ENCODE data around the gene COL6A1. TPM values are rescaled to one million over a fixed set of nuclear protein-coding genes. Genes with fewer than 3 reads are reported as not detected.

COL6A1 gene
- total RNA-seq, 1 donor from 2014 or later, result 137 TPM

DNA sequence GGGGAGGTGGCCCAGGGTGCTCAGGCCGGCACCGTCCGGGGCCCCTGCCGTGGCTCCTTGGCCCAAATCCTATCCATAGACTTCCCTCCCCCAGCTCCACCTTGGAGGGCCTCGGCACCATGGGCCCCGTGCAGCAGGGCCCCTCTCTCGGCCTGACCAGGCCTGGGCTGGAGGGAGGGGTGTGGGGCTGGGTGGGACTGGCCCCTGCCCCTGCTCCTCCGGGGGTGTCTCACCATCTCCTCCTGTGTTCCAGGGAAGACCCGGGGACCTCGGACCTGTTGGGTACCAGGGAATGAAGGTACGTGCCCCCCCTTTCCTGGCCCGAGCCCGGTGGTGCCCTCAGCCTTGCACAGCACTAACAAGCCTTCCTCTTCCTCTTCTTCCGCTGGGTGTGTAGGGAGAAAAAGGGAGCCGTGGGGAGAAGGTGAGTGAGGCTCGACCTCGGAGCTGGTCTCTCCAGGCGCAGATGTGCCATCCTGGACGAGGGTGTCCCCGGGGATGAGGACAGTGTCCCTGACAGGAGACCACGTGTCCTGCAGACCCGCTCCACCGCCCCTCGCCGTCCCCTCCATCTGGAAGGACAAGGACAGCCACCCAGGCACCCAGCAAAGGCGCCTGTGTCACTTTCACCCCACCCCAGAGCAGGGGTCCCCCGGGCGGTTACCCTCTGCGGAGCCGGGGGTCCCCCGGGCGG lies 7.9 kb downstream of the COL6A1 start:
- Mint-ChIP-seq H3K9me3 (ENCODE audit: low read depth) (no peaks in the 10 kb centered on the region), H3K4me1 (ENCODE audit: low read depth) (no peaks in the 10 kb centered on the region), H3K4me3 (ENCODE audit: low read depth) (no peak overlapping the region), H3K27ac (no peak overlapping the region), H3K36me3 (ENCODE audit: insufficient read depth) (peaks cover 9% of the 10 kb centered on the region), H3K27me3 (no peaks in the 10 kb centered on the region)
- DNase-seq (ENCODE audit: low spot score, unreplicated experiment), result no peak
- TF ChIP-seq, protein P1, sequence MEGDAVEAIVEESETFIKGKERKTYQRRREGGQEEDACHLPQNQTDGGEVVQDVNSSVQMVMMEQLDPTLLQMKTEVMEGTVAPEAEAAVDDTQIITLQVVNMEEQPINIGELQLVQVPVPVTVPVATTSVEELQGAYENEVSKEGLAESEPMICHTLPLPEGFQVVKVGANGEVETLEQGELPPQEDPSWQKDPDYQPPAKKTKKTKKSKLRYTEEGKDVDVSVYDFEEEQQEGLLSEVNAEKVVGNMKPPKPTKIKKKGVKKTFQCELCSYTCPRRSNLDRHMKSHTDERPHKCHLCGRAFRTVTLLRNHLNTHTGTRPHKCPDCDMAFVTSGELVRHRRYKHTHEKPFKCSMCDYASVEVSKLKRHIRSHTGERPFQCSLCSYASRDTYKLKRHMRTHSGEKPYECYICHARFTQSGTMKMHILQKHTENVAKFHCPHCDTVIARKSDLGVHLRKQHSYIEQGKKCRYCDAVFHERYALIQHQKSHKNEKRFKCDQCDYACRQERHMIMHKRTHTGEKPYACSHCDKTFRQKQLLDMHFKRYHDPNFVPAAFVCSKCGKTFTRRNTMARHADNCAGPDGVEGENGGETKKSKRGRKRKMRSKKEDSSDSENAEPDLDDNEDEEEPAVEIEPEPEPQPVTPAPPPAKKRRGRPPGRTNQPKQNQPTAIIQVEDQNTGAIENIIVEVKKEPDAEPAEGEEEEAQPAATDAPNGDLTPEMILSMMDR (IDR thresholded peaks at IDR 0.05; ENCODE audit: unreplicated experiment), result no peak

DNA sequence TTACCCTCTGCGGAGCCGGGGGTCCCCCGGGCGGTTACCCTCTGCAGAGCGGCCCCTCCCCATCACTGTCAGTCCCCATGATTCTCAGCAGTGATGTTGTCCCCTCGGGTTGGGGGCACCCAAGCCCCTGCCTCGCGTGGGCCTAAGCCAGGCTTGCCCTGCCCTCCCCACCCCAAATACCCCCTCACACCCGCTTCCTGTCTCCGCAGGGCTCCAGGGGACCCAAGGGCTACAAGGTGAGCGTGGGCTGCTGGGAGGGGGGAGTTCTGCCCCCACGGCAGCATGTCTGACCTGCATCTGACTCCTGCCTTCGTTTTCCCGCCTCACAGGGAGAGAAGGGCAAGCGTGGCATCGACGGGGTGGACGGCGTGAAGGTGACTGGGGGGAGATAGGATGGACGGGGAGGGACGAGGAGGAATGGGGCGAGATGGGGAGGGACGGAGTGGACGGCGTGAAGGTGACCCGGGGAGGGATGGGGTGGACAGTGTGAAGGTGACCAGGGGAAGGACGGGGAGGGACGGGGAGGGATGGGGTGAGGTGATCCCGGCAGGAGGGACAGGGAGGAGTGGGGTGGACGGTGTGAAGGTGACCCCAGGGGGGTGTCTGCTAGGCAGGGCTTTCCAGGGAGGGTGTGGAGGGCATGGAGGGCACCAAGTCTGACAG lies 8.6 kb downstream of the COL6A1 start:
- H3K36me3 Mint-ChIP-seq (ENCODE audit: insufficient read depth), result peaks cover 3% of the 10 kb centered on the region
- DNase-seq (ENCODE audit: low spot score, unreplicated experiment), result no peak
- TF ChIP-seq, protein P1 (IDR thresholded peaks at IDR 0.05; ENCODE audit: unreplicated experiment), result no peak
- H3K27me3 Mint-ChIP-seq, result no peaks in the 10 kb centered on the region
- no peak overlapping the region for H3K27ac Mint-ChIP-seq
- no peak overlapping the region for H3K4me3 Mint-ChIP-seq (ENCODE audit: low read depth)
- no peaks in the 10 kb centered on the region for H3K9me3 Mint-ChIP-seq (ENCODE audit: low read depth)
- peaks cover under 1% of the 10 kb centered on the region for H3K4me1 Mint-ChIP-seq (ENCODE audit: low read depth)

DNA sequence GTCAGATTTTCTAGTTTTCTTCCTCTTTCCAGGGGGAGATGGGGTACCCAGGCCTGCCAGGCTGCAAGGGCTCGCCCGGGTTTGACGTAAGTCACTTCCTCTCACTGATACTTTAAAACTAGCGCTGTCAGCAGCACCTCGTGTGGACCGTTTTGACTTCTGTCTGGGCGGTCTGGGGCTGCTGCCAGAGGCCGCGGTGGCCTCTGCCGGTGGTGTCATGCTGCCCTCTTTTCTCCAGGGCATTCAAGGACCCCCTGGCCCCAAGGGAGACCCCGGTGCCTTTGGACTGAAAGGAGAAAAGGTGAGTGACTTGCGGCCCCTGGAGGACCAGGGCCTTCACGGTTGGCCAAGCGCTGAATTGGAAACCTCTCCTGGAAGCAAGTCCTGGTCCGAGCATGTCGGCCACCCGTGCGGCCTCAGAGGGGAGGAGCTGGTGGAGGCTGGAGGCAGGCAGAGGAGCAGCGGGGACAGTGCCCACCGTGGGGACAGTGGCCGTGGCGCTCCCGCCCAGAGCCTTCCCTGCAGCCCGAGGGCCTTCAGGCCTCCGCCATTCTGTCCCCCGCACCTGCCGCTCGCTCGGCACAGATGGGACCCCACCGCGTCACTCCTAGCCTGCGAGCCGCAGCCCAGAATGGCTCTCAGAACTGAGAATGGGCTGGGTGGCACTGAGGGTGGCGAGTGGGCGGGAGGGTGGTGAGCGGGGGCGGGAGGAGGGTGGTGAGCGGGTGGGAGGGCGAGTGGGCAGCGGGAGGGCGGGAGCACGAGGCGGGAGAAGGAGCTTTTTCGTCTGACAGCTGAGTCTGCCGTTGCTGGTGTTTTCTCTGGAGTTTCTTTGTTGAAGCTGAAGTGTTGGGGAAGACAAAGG lies 9.4 kb downstream of the COL6A1 start:
- TF ChIP-seq, protein P1 (IDR thresholded peaks at IDR 0.05; ENCODE audit: unreplicated experiment), result no peak
- H3K4me1 Mint-ChIP-seq (ENCODE audit: low read depth), result peaks cover 2% of the 10 kb centered on the region
- H3K36me3 Mint-ChIP-seq (ENCODE audit: insufficient read depth), result peaks cover 3% of the 10 kb centered on the region
- DNase-seq (ENCODE audit: low spot score, unreplicated experiment), result no peak
- no peak overlapping the region for H3K4me3 Mint-ChIP-seq (ENCODE audit: low read depth)
- H3K27ac Mint-ChIP-seq, result no peak overlapping the region
- no peaks in the 10 kb centered on the region for H3K27me3 Mint-ChIP-seq
- H3K9me3 Mint-ChIP-seq (ENCODE audit: low read depth), result no peaks in the 10 kb centered on the region

DNA sequence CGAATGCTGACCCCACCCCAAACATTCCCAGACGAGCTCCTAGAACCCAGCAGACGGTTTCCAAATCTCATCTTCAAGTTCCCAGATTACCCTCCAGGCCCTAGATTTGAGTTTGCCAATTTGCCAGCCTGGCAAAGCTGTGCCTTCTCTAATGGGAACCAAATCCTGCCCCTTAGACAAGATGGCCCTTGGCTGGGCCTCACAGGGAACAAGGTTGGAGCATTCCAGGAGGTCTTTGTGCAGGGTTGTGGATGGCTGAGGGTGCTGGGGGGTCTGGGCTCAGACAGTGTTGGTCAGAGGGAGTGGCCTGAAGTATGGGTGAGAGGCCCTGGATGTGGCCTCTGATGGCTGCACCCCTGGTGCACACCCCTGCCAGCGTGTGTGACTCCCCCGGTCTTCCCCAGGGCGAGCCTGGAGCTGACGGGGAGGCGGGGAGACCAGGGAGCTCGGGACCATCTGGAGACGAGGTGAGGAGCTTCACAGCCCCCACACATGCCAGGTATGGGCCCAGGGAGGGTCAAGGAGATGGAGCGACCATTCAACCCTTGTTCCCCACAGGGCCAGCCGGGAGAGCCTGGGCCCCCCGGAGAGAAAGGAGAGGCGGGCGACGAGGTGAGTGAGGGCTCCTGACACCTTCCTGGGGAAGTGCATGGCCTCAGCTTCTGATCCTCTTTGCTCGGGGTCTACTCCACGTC lies 10.2 kb downstream of the COL6A1 start:
- TF ChIP-seq, protein P1 (IDR thresholded peaks at IDR 0.05; ENCODE audit: unreplicated experiment), result no peak
- H3K27ac Mint-ChIP-seq, result no peak overlapping the region
- no peaks in the 10 kb centered on the region for H3K9me3 Mint-ChIP-seq (ENCODE audit: low read depth)
- H3K4me1 Mint-ChIP-seq (ENCODE audit: low read depth), result peaks cover 2% of the 10 kb centered on the region
- no peaks in the 10 kb centered on the region for H3K27me3 Mint-ChIP-seq
- no peak for DNase-seq (ENCODE audit: low spot score, unreplicated experiment)
- peaks cover 3% of the 10 kb centered on the region for H3K36me3 Mint-ChIP-seq (ENCODE audit: insufficient read depth)
- H3K4me3 Mint-ChIP-seq (ENCODE audit: low read depth), result no peak overlapping the region
